Measurements from ENCODE around the gene B3GALT4.
"Not testable (repeated sequence)": the region's sequence is repeated elsewhere in the genome, so short reads cannot be mapped to it uniquely, and the experiment has no call there.

Gene B3GALT4

DNA sequence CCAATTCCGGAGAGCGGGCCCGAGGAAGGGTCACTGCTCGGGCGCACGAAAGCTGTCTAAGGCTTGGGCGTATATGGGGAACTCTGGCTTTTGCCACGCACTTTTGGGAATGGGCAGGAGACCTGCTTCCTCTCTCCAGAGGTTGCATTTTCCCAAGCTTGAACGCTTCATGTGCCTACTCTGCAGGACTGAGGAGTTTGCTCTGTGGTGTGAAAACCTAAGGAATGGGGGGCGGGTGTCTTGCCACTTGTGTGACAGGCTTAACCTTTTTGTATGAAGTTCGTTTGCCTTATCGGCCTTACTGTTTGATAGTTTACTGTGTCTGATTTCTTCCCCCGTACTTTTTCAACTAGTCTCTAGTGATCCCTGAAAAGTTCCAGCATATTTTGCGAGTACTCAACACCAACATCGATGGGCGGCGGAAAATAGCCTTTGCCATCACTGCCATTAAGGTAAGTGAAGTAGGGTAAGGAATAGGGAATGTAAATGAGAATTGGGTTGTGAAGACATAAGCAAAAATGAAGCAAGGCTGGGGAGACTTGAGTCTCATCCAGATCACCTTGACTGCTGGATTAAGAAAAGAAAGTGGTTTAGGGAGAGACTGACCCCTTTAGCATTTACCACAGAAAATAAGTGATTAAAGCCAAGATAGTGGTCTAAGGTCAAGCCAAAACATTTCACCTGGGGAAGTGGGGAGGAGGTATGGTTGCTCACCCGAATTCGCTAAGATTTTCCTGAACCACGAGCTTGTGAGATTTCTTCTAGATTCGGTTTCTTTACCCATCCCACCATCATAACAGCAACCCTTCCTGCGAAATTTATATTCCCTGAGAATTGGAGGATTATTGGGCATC lies 4.4 kb upstream of the B3GALT4 start:
- no peak for DNase-seq

DNA sequence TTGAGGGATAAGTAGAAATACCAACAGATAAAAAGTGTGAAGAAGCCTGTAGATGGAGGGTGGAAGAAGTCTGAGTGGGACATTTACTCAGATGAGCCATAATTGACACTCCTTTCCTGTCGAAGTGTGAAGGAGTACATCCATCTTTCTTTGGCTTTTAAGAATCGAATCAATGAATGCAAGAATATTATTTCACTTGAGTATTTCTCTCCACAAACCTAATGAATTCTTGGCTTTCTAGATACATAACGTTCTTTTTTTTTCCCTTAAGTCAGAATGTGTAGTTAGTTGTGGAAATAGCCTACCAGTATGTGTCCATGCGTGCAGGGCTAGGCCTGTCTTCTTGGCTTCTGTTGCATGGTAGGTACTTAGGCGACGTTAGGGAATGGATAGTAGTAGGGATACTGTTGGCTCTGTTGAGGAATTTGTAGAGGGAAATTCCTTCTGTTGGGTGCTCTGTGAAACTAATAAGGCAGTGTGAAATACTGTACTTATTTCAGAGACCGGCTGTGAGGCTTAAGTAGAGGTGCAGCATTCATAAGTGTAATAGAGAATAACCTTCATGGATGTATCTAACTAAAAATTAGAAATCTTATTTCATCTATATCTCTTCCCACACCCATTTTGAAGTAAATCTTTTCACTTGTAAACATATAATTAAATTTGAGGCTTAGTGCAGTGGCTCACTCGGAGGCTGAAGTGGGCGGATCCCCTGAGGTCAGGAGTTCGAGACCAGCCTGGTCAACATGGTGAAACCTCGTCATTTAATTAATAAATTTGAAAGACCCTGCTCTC lies 3.6 kb upstream of the B3GALT4 start:
- DNase-seq, result no peak

DNA sequence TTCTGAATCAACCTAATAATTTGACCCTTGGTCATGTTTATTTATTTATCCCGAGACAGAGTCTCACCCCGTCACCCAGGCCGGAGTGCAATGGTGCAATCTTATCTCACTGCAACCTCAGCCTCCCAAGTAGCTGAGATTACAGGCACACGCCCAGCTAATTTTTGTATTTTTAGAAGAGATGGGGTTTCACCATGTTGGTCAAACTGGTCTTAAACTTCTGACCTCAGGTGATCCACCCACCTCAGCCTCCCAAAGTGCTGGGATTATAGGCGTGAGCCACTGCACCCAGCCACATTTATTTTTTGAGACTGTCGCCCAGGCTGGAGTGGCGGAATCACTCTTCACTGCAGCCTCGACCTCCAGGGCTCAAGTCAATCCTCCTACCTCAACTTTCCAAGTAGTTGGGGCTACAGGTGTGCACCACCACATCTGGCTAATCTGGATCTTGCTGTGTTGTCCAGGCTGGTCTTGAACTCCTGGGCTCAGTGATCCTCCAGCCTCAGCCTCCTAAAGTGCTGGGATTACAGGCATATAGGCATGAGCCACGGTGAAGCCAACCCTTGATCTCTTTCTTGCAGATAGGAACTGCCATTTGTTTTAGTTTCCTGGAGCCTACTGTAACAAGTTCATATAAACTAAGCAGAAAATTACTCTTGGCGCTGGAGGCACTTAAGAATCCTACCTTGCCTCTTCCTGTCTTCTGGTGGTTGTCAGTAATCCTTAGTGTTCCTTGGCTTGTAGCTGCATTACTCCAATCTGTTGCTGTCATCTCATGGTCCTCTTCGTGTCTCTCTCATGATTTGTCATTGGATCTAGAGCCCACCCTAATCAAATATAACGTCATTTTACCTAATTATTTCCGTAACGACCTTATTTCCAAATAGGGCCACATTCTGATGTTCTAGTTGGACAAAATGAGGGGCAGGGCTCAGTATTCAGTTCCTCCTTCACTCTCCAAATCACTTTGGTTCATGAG lies 2.7 kb upstream of the B3GALT4 start:
- no peak for DNase-seq

DNA sequence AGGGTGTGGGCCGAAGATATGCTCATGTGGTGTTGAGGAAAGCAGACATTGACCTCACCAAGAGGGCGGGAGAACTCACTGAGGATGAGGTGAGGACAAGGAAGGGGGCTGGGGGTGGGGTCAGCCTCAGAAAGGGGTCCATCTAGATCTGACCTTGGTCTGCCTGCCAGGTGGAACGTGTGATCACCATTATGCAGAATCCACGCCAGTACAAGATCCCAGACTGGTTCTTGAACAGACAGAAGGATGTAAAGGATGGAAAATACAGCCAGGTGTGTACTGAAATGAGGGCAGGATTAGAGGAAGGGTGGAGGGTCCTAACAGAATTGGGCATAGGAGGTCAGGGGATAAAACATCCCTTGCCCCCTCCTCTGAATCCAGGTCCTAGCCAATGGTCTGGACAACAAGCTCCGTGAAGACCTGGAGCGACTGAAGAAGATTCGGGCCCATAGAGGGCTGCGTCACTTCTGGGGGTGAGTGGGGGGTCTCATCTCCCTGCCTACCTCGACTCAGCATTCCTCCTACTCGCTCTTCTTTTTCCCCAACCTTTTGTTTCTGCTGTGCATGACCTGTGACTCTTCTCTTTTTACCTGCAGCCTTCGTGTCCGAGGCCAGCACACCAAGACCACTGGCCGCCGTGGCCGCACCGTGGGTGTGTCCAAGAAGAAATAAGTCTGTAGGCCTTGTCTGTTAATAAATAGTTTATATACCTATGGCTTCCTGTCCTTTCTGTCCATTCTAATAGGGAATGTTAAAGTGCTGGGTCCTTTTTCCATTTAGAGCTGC lies 935 bp upstream of the B3GALT4 start:
- not testable (repeated sequence) for DNase-seq

DNA sequence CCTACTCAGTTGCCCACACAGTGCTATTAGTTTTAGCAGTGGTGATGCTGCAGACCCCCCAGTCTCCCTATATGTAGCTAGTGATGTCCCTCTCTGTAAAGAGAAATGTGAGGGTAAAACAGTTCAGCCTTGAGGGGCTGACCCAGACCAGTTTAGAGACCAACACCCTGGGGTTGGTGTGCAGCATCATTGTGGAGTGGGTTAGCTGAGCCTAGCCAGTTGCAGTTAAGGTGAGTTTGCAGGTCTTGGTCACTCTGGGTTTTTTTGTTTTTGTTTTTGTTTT lies 401 bp upstream of the B3GALT4 start:
- DNase-seq, result no peak

DNA sequence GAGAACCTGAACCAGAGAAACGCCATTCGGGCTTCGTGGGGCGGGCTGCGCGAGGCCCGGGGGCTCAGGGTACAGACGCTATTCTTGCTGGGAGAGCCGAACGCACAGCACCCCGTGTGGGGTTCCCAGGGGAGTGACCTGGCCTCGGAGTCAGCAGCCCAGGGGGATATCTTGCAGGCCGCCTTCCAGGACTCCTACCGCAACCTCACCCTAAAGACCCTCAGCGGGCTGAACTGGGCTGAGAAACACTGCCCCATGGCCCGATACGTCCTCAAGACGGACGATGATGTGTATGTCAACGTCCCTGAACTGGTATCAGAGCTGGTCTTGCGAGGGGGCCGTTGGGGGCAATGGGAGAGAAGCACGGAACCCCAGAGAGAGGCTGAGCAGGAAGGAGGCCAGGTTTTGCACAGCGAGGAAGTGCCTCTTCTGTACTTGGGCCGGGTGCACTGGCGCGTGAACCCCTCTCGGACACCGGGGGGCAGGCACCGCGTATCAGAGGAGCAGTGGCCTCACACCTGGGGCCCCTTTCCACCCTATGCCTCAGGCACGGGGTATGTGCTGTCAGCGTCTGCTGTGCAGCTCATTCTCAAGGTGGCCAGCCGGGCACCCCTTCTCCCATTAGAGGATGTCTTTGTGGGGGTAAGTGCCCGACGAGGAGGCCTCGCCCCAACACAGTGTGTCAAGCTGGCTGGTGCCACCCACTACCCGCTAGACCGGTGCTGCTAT lies 904 bp downstream of the B3GALT4 start:
- DNase-seq, result peak; percentile 38

DNA sequence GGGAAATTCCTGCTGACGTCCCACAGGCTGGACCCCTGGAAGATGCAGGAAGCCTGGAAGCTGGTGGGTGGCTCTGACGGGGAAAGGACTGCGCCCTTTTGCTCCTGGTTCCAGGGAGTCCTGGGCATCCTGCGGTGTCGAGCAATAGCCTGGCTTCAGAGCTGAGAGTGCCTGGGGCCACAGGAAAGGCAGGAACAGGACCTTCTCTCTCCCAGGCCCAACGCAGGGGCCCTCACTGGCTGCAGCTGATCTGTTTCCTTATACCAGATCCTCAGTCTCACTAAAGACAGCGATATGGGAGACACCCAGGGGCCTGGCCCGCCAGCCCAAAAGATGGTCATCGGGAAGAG lies 1.4 kb downstream of the B3GALT4 start:
- DNase-seq, result no peak

DNA sequence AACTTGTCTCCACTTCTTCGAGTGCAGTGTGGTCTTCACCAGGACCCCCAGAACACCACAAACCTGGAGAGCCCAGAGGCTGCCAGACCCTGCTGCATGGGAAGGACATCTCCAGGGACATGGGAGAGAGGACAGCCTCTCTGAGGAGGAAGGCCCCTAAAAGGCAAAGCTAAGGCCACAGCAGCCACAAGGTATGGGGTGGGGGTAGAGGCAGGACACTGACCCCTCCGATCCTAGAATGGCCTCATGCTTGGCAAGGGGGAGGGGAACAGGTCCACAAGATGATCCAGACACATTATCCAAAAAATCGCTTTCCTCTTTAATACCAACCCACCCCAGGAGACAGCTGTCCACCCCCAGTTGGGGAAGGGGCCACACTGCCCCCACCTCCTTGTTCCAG lies 1.9 kb downstream of the B3GALT4 start:
- no peak for DNase-seq

DNA sequence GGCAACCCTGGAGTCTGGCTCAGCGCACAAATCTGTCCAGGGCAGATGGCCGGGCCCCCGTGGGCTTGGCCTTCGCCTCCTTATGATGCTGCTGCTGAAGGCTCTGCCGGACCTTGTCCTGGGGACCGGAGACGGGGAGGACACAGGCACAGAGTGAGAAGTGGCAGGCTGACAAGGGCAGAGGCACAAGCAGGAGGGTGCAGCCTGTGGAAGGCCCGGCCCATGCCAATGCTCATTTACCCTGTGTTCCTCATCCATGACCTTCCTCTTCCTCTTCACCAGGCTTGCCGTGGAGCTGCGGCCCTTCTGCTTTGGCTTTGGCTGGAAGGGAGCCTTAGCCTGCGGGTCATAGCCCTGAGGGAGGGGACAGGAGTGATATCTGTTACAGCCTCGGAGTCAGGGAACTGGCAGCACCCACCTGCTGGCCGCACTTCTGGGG lies 2.4 kb downstream of the B3GALT4 start:
- no peak for DNase-seq

DNA sequence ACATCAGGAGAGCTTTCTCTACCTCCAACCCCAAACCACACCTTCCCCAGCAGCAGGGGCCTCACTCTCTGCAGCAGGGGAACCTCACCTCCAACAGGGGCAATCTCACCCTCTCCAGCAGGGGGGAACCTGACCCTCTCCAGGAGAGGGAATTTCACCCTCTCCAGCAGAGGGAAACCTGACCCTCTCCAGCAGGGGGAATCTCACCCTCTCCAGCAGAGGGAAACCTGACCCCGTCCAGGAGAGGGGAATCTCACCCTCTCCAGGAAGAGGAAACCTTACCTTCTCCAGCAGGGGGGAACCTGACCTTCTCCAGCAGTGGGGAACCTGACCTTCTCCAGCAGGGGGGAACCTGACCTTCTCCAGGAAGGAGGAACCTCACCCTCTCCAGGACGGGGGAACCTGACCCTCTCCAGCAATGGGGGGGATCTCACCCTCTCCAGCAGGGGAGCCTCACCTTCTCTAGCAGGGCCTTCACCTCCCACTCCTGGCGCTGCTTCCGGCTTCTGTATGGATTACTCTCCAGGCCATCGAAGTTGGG lies 3.1 kb downstream of the B3GALT4 start:
- DNase-seq, result no peak

DNA sequence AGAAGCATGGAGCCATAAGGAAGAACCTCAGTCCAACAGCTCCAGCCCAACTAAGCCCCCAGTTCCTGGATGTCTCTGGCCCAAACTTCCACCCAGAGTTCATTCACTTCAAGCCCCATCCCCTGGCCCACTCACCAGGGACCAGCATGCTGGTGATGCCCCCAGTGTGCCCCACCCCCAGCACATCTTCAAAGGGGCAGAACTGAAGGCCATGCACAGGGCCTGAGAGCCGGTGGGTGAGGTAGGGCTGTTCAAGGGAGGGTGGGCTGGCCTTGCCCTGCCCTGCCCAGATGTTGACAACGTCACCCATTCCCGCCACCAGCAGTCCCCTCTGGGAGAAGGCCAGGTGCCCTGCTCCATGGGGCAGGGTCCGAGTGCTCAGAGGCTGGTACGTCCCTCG lies 3.6 kb downstream of the B3GALT4 start:
- DNase-seq, result no peak

DNA sequence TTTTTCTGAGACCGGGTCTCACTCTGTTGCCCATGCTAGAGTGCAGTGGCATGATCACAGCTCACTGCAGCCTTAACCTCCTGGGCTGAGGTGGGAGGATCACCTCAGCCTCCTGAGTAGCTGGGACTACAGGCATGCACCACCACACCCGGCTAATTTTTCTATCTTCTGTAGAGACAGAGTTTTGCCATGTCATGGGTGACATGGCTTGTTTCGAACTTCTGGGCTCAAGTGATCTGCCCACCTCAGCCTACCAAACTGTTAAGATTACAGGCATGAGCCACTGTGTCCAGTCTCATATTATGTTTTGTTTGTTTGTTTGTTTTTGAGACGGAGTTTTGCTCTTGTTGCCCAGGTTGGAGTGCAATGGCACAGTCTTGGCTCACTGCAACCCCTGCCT lies 8.3 kb downstream of the B3GALT4 start:
- DNase-seq, result not testable (repeated sequence)

DNA sequence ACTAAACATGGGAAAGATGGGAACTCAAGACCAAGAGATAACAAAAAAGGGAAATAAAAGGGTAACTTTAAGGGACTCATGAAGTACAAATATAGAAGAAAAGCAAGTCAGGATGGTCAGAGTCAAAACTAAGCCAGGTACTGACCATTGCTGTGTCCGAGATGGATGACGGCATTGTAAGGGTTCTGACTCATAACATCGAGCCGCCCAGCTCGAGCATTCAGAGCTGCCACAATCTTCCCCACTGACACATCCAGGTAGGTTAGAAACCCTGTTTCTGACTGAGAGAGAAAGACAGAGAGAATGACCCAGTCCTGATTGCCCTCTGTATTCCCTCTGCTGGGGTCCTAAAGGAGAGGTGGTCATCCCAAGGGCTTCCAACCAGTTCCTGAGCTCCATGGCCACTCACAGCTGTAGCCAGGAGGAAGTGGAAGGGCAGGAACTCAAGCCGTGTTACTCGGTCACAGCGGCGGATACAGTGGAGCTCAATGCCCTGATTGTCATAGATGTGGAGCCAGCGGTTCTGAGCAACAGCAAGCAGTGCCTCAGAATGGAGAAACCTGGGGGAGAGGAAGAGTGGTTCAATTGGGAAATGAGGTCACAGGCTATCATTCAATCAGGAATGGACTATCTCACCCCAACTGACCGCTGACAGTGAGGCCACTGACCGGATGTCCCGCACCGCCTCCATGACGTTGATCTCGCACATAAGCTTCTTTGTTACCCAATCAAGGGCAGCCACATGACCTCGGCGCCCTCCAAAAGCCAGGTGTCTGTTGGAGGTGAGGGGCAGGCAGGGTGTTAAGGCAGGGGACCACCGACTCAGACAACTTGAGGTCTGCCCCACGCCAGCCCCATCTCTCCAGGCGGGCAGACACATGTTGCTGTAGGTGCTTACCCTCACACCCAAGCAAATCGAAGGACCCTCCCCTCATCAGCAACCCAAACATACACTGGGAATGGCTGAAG lies 10.3 kb downstream of the B3GALT4 start:
- DNase-seq, result no peak

DNA sequence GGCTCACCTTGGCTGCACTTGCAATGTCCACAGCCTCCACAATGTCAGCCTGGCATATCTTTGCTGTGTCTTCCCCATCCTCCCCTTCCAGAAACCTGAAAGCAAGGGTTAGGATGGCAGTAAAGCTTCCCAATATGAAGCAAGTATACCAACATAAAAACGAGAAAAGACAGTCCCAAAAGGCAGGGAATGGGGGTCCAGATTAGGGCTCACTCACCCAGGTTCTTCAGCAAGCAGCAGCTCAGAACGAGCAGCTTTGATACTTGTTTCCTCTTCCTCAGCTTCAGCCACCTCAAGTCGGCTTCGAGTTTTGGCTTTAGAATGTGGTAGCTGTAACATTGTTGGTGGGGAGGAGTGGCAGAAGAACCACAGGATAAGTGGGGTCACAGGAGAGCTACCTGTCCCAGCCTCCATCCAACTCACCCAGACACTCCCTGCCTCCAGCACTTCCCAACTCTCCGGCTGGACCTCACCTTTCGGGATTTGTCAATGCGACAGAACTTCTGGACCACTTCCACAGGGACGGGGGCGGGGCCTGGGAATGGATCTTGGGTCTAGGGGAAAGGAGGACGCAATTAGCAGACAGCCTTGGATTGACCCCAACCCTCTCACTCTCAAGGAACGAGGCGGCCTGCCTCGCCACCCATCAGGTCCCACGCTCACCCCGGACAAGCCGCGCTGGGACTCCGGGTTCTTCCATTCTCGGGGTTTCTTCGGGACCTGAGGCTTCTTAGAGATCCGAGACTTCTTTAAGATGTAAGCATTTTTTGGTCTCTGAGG lies 11.4 kb downstream of the B3GALT4 start:
- no peak for DNase-seq

DNA sequence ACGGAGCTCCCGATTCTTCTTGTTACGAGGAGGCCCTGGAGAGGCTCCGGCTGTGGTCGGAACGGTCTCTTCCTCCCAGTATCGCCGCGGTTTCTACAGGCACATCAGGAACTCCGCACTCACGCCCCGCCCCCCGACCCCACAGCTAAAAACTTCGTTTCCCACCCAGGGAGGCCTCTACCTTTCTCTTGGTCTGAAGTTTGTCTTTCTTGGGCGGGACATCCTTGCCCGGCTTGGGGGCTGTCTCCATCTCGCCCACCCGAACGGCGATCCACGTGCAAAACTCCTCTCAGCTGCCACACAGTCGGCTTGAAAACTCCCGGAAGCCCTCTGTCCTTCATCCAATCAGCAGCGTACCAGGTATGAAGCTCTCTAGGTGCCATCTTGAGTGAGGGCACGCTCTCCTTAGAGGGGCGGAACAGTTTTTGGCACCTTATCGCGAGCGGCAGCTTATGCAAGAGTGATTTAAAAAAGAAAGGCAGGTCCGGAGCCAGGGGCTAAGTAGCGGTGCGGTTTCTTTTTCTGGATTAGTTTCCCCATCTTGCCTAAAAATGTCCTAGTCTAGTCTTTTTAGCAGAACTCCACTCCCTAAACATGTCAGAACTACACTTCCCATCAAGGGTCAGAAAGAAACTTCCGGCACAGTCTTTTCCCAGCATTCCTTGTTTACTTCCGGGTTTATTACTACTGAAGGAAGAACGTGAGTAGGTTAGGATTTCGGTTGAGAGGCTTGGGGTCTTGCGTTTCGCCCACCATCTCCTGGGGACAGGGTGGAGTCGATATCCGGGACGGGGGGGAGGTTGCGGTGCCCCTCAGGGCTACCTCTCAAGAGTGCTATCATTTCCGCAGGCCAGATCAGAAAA lies 12.2 kb downstream of the B3GALT4 start, which contains the start of the genes PFDN6 and WDR46:
PFDN6 (plus strand) TSS at position 681 of the 863 bp plus-strand sequence. CDS start 256 bp downstream, outside the sequence.
WDR46 (minus strand) TSS at position 319 of the 863 bp plus-strand sequence; CDS start at position 250, 69 bp downstream.
- peak; percentile 76 for DNase-seq

DNA sequence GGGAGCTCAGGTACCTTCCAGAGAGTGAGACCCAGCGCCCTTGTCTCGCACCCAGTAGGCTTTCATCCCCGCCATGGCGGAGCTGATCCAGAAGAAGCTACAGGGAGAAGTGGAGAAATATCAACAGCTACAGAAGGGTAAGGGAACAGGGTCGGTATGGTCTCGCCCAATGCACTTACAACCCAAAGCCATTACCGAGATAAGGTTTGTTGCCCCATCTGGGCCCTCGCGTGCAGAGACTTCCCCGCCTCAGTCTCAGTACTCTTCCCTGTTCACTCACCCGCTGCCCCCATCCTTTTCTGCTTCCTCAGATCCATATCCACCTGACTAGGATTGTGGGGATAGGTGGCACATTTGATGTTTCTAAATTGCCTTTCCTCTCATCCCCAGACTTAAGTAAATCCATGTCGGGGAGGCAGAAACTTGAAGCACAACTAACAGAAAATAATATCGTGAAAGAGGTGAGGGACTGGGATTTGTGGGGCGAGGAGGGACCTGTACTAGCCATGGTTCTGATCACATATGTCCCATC lies 12.9 kb downstream of the B3GALT4 start:
- no peak for DNase-seq

DNA sequence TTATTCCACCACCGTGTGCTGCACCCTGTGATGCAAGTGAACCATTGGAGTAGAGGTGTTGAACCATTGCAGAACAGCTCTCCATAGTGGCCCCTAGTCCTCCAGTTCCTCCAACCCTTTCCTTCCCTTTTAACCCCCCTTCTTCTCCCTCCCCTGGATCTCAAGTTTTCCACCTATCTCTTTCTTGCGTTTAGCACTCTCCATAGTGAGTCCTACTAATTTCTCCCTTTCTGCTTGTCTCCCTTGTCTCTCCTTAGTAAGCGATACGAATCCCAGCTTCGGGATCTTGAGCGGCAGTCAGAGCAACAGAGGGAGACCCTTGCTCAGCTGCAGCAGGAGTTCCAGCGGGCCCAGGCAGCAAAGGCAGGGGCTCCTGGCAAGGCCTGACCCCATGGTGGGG lies 13.5 kb downstream of the B3GALT4 start:
- no peak for DNase-seq
